Gastrocnemius medialis (tissue), 4 donors: ENCODE measurements around the gene PPP1R9B. TPM values are rescaled to one million over a fixed set of nuclear protein-coding genes. Genes with fewer than 3 reads are reported as not detected.
A peak's percentile ranks its signal among the peaks of the same experiment; 100 is the strongest.

Experiments used
- ATAC-seq, 2 donors: fragments of 150-250 bp; one replicate each; pipeline ENCODE4 v1.9.1; 2016
- DNase-seq, 2 donors: peaks; one replicate each; pipeline ENCODE4 v3.0.0-alpha.2; 2019
- H3K27ac ChIP-seq, 4 donors: fragments of 200-600 bp; sonication (generic); 1 replicate in 1 of 4; 2 replicates in 3 of 4; pipeline ENCODE4 v1.5.1; 2016 to 2018; ENCODE audit warnings: mild to moderate bottlenecking in 2 of 4, moderate library complexity in 1 of 4
- H3K27me3 ChIP-seq, 3 donors: fragments of 200-600 bp; sonication (generic) in 2 of 3; 1 replicate in 1 of 3; 2 replicates in 2 of 3; pipeline versions ENCODE4 v1.5.1 to v1.6.0; 2016 to 2019; ENCODE audit warnings: mild to moderate bottlenecking in 1 of 3, moderate library complexity in 1 of 3
- H3K36me3 ChIP-seq, 2 donors: fragments of 200-600 bp; sonication (generic) in 1 of 2; one replicate each; pipeline ENCODE4 v1.5.1; 2017 to 2018
- H3K4me1 ChIP-seq, 2 donors: fragments of 200-600 bp; sonication (generic) in 1 of 2; one replicate each; pipeline ENCODE4 v1.5.1; 2016 to 2017; ENCODE audit warnings: mild to moderate bottlenecking in 2 of 2
- H3K4me3 ChIP-seq, 4 donors: fragments of 200-600 bp; sonication (generic) in 3 of 4; 1 replicate in 1 of 4; 2 replicates in 3 of 4; pipeline ENCODE4 v1.5.1; 2016 to 2019; ENCODE audit warnings: mild to moderate bottlenecking in 2 of 4
- H3K9me3 ChIP-seq, 3 donors: fragments of 200-600 bp; sonication (generic) in 2 of 3; 1 replicate in 1 of 3; 2 replicates in 2 of 3; pipeline ENCODE4 v1.5.1; 2016 to 2019
- POLR2A ChIP-seq, 2 donors: fragments of 450-650 bp; IDR thresholded peaks; one replicate each; pipeline ENCODE4 v1.6.1; 2017; ENCODE audit warnings: antibody characterized with exemption in 2 of 2, mild to moderate bottlenecking in 2 of 2, moderate library complexity in 2 of 2
- in situ Hi-C, 4 donors: fragments of 200-750 bp; cut with MboI; loops; one replicate each; pipeline versions ENCODE4 v1.15.0 to v1.8.0; 2017; ENCODE audit warnings: low sequenced_read_pairs in 4 of 4
- intact Hi-C: fragments of 100-400 bp; cut with DNase I; formaldehyde crosslinking; loops from one replicate; pipeline ENCODE4 v1.15.1; 2023; ENCODE audit warnings: low total_unique reads
- total RNA-seq, 4 donors: library from RNA; depleted of rRNA; stranded (reverse); fragments of >200 nt; gene quantifications; one replicate each; pipeline versions ENCODE4 v1.1.0 to v1.2.3, GENCODE V29; 2016
- TF ChIP-seq, protein P1 (sequence below), 5 experiments: fragments of 450-650 bp in 3 of 5; fragments of 200-600 bp in 2 of 5; sonication (generic) in 2 of 5; IDR thresholded peaks in 4 of 5; conservative IDR thresholded peaks in 1 of 5; 1 replicate in 4 of 5; 2 replicates in 1 of 5; pipeline ENCODE4 v1.5.1; 2016 to 2019; ENCODE audit warnings: antibody characterized with exemption in 5 of 5, mild to moderate bottlenecking in 3 of 5, moderate library complexity in 3 of 5

Gene PPP1R9B
- total RNA-seq, 4 donors from 2014 or later: 4.7 to 18.8 (median 11.0) TPM

DNA sequence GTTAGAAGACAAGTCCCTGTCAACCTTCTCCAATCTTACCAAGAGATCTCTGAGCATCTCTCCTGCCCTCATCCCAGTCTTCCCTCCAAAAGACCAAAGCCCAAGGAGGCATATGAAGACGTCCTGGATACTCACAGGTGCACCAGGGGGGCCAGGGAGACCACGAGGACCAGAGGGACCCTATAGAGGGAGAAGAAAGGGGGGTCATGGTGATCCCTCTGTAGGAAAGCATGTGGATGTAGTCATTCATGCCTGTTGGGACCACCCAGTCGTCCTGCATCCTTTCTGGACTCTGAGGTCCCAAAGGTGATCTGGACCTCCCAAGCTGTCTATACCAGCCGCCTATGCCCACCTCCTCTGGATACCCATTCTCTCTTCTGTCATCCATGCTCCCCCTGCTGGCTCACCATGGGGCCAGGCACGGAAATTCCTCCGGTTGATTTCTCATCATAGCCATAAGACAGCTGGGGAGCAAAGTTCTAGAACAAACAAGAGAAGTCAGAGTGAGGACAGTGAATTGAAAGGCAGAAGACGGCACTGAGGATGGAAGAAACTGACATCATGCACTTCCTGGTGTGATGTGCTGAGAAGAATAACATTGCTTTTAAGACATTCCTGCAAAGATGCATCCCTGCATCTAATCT, 47.7 kb upstream of the PPP1R9B start:
- Histone ChIP-seq H3K4me3 (no peak overlapping the region), H3K27ac (peak overlapping the region in 1 of 4 donors; percentile 16), H3K36me3 (no peaks in the 10 kb centered on the region), H3K27me3 (peaks cover 13 to 22% (median 17%) of the 10 kb centered on the region in 3 donors), H3K9me3 (no peaks in the 10 kb centered on the region), H3K4me1 (peaks cover 0 to 8% of the 10 kb centered on the region in 2 donors)
- DNase-seq: no peak
- ATAC-seq: no peak
- in situ Hi-C loops (no loop called here), intact Hi-C loops (no loop called here)
- TF ChIP-seq, protein P1, sequence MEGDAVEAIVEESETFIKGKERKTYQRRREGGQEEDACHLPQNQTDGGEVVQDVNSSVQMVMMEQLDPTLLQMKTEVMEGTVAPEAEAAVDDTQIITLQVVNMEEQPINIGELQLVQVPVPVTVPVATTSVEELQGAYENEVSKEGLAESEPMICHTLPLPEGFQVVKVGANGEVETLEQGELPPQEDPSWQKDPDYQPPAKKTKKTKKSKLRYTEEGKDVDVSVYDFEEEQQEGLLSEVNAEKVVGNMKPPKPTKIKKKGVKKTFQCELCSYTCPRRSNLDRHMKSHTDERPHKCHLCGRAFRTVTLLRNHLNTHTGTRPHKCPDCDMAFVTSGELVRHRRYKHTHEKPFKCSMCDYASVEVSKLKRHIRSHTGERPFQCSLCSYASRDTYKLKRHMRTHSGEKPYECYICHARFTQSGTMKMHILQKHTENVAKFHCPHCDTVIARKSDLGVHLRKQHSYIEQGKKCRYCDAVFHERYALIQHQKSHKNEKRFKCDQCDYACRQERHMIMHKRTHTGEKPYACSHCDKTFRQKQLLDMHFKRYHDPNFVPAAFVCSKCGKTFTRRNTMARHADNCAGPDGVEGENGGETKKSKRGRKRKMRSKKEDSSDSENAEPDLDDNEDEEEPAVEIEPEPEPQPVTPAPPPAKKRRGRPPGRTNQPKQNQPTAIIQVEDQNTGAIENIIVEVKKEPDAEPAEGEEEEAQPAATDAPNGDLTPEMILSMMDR (IDR thresholded peaks at IDR 0.05 in 4 of 5, conservative IDR thresholded peaks at IDR 0.05 in 1 of 5): peak in 3 of 5 experiments; percentile 44 to 57 (median 47)
- no peak for TF ChIP-seq POLR2A (IDR thresholded peaks at IDR 0.05)

- no peaks in the 10 kb centered on the region for H3K9me3 ChIP-seq
- H3K4me1 ChIP-seq: peaks cover 0 to 8% of the 10 kb centered on the region in 2 donors
- peak overlapping the region in 2 of 4 donors; percentile 15 to 34 for H3K27ac ChIP-seq
- no peaks in the 10 kb centered on the region for H3K36me3 ChIP-seq
- ATAC-seq (peak in 1 of 2 donors; percentile 19), DNase-seq (peak in 1 of 2 donors; percentile 56)
- in situ Hi-C loops (no loop called here), intact Hi-C loops (no loop called here)
- TF ChIP-seq, protein P1 (IDR thresholded peaks at IDR 0.05 in 4 of 5, conservative IDR thresholded peaks at IDR 0.05 in 1 of 5): no peak
- TF ChIP-seq POLR2A (IDR thresholded peaks at IDR 0.05): no peak
- H3K27me3 ChIP-seq: peaks cover 10 to 16% (median 14%) of the 10 kb centered on the region in 3 donors
- no peak overlapping the region for H3K4me3 ChIP-seq
These were observed 46.3 kb upstream of the PPP1R9B start for GRCh38 chr17:50196826-50197225.

- H3K36me3 ChIP-seq: no peaks in the 10 kb centered on the region
- TF ChIP-seq, protein P1 (IDR thresholded peaks at IDR 0.05 in 4 of 5, conservative IDR thresholded peaks at IDR 0.05 in 1 of 5): no peak
- no peak for TF ChIP-seq POLR2A (IDR thresholded peaks at IDR 0.05)
- H3K4me3 ChIP-seq: no peak overlapping the region
- H3K4me1 ChIP-seq: peaks cover 0 to 8% of the 10 kb centered on the region in 2 donors
- intact Hi-C loops: no loop called here
- no peaks in the 10 kb centered on the region for H3K9me3 ChIP-seq
- in situ Hi-C loops: no loop called here
- peak overlapping the region in 3 of 4 donors; percentile 15 to 34 (median 18) for H3K27ac ChIP-seq
- ATAC-seq (no peak), DNase-seq (no peak)
- peaks cover 2 to 8% (median 6%) of the 10 kb centered on the region in 3 donors for H3K27me3 ChIP-seq
These were observed 45.6 kb upstream of the PPP1R9B start for GRCh38 chr17:50196036-50196435.

- ATAC-seq (no peak), DNase-seq (no peak)
- peaks cover 0 to 4% of the 10 kb centered on the region in 2 donors for H3K4me1 ChIP-seq
These were observed 44.7 kb upstream of the PPP1R9B start for GRCh38 chr17:50194934-50195865.

More at GRCh38 chr17:50194934-50195865, 44.7 kb upstream of the PPP1R9B start:
- no peak for TF ChIP-seq POLR2A (IDR thresholded peaks at IDR 0.05)
- TF ChIP-seq, protein P1 (IDR thresholded peaks at IDR 0.05 in 4 of 5, conservative IDR thresholded peaks at IDR 0.05 in 1 of 5): no peak
- in situ Hi-C loops (no loop called here), intact Hi-C loops (no loop called here)
- Histone ChIP-seq H3K4me3 (no peak overlapping the region), H3K36me3 (no peaks in the 10 kb centered on the region), H3K27ac (no peak overlapping the region), H3K9me3 (no peaks in the 10 kb centered on the region), H3K27me3 (peaks cover 0 to 2% (median 0%) of the 10 kb centered on the region in 3 donors)
